ENCODE results near the gene MED25.

DNA sequence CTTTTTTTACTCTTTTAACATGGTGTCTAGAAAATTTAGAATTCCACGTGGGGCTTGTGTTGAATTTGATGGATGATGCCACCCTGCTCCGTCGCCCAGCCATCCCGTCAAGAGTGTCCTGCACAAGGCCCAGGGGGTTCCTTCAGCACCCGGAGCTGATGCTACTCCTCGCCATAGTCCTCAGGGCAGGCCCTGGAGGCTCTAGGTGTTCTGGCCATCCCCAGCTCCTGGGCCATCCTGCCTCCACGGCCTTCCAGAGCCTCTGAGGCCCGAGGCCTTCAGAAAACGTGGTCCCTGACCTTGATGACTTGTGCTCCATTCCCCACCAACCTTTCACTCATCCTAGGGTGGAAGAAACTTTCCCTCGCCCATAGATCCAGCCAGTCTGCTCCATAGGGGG is 55.7 kb downstream of the MED25 start:
- TF ChIP-seq, protein P1, sequence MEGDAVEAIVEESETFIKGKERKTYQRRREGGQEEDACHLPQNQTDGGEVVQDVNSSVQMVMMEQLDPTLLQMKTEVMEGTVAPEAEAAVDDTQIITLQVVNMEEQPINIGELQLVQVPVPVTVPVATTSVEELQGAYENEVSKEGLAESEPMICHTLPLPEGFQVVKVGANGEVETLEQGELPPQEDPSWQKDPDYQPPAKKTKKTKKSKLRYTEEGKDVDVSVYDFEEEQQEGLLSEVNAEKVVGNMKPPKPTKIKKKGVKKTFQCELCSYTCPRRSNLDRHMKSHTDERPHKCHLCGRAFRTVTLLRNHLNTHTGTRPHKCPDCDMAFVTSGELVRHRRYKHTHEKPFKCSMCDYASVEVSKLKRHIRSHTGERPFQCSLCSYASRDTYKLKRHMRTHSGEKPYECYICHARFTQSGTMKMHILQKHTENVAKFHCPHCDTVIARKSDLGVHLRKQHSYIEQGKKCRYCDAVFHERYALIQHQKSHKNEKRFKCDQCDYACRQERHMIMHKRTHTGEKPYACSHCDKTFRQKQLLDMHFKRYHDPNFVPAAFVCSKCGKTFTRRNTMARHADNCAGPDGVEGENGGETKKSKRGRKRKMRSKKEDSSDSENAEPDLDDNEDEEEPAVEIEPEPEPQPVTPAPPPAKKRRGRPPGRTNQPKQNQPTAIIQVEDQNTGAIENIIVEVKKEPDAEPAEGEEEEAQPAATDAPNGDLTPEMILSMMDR (conservative IDR thresholded peaks at IDR 0.05 in 1 of 2, IDR thresholded peaks at IDR 0.05 in 1 of 2; ENCODE audit: low read depth in 1 of 2, low read length in 2 of 2): no peak
- TF ChIP-seq EZH2 (IDR thresholded peaks at IDR 0.05; ENCODE audit: low read length, missing control alignments): no peak

Measured in fibroblast of lung (primary cell).